H1 (cell line): ENCODE results near the gene DNMT3L. TPM values are rescaled to one million over a fixed set of nuclear protein-coding genes. Genes with fewer than 3 reads are reported as not detected.

ENCODE experiments used
- CTCF ChIA-PET: fragments of 300-600 bp; sonication (Branson Sonifier 250); formaldehyde crosslinking; loops from one replicate; lab custom pipeline; 2021; ENCODE audit not compliant: partially characterized antibody; lab: Charles Lee
- POLR2A ChIA-PET: fragments of 300-600 bp; sonication (Branson Sonifier 250); formaldehyde crosslinking; loops from one replicate; lab custom pipeline; 2021; ENCODE audit warnings: inconsistent platforms; ENCODE audit not compliant: partially characterized antibody; lab: Charles Lee
- DNase-seq, 2 experiments: peaks; one replicate each; pipeline versions ENCODE4 v3.0.0 to v3.0.0-alpha.2; 2010 to 2022; ENCODE audit warnings: low spot score in 2 of 2, low read depth in 1 of 2, mixed read lengths in 1 of 2
- FAIRE-seq: peaks from 2 replicates; lab custom pipeline; 2011; peaks lifted over from hg19 to GRCh38; lab: Jason Lieb, UNC
- H2AFZ ChIP-seq: 2 replicates; pipeline ENCODE4 v1.8.1; 2012; ENCODE audit warnings: low read length, inconsistent platforms
- H2AK5ac ChIP-seq: 2 replicates; pipeline ENCODE4 v1.6.1; 2013; ENCODE audit warnings: low read depth, low read length
- H2BK120ac ChIP-seq: replicated peaks from 2 replicates; pipeline ENCODE3; 2013; ENCODE audit warnings: low read depth, low read length, inconsistent platforms
- H2BK12ac ChIP-seq: 2 replicates; pipeline ENCODE4 v1.6.1; 2013; ENCODE audit warnings: low read depth, low read length
- H2BK15ac ChIP-seq: 2 replicates; pipeline ENCODE4 v1.6.1; 2013; ENCODE audit warnings: low read length
- H2BK20ac ChIP-seq: 2 replicates; pipeline ENCODE4 v1.6.1; 2013; ENCODE audit warnings: low read length
- H2BK5ac ChIP-seq: 2 replicates; pipeline ENCODE4 v1.6.1; 2013; ENCODE audit warnings: low read depth, low read length
- H3K14ac ChIP-seq: 2 replicates; pipeline ENCODE4 v1.6.1; 2013; ENCODE audit warnings: inconsistent platforms; ENCODE audit not compliant: insufficient read length
- H3K18ac ChIP-seq: 2 replicates; pipeline ENCODE4 v1.6.1; 2013; ENCODE audit warnings: low read length; ENCODE audit errors: extremely low read depth
- H3K23ac ChIP-seq: 2 replicates; pipeline ENCODE4 v1.6.1; 2013; ENCODE audit warnings: inconsistent platforms; ENCODE audit not compliant: insufficient read length
- H3K23me2 ChIP-seq: 2 replicates; pipeline ENCODE4 v1.6.1; 2013; ENCODE audit warnings: low read depth, low read length
- H3K27ac ChIP-seq: 2 replicates; pipeline ENCODE4 v1.6.1; 2011; ENCODE audit warnings: low read depth, low read length, inconsistent platforms
- H3K27me3 ChIP-seq, 4 experiments: replicated peaks in 1 of 4; 1 replicate in 1 of 4; 2 replicates in 3 of 4; pipeline versions ENCODE4 v1.6.1 to v1.8.1; 2011 to 2013; ENCODE audit warnings: low read length in 3 of 4, mild to moderate bottlenecking in 3 of 4, inconsistent platforms in 2 of 4, mixed read lengths in 2 of 4, moderate library complexity in 1 of 4; ENCODE audit not compliant: control insufficient read depth in 3 of 4, insufficient read depth in 3 of 4; ENCODE audit errors: extremely low read depth in 1 of 4
- H3K36me3 ChIP-seq, 4 experiments: 2 replicates each; pipeline versions ENCODE4 v1.6.1 to v1.8.1; 2011 to 2013; ENCODE audit warnings: mild to moderate bottlenecking in 4 of 4, low read length in 3 of 4, moderate library complexity in 2 of 4, control low read depth in 1 of 4, inconsistent platforms in 1 of 4; ENCODE audit not compliant: insufficient read depth in 4 of 4, control insufficient read depth in 2 of 4
- H3K4ac ChIP-seq: replicated peaks from 2 replicates; pipeline ENCODE3; 2013; ENCODE audit warnings: low read length, low read depth, mixed read lengths, inconsistent platforms; ENCODE audit not compliant: insufficient read length
- H3K4me1 ChIP-seq, 4 experiments: replicated peaks in 1 of 4; 1 replicate in 1 of 4; 2 replicates in 3 of 4; pipeline versions ENCODE4 v1.6.1 to v1.8.1; 2011 to 2013; ENCODE audit warnings: low read length in 3 of 4, inconsistent platforms in 2 of 4, mixed read lengths in 1 of 4; ENCODE audit not compliant: insufficient read depth in 4 of 4, control insufficient read depth in 3 of 4
- H3K4me2 ChIP-seq, 2 experiments: 2 replicates each; pipeline versions ENCODE4 v1.6.1 to v1.8.1; 2011 to 2013; ENCODE audit warnings: low read depth in 2 of 2, low read length in 2 of 2, control low read depth in 1 of 2, inconsistent platforms in 1 of 2, mild to moderate bottlenecking in 1 of 2; ENCODE audit not compliant: insufficient read depth in 1 of 2
- H3K4me3 ChIP-seq, 4 experiments: fragments of 200-600, 300-600 bp in 1 of 4; sonication (generic), shearing (Covaris generic), sonication (Bioruptor Twin) in 1 of 4; 2 replicates each; pipeline versions ENCODE4 v1.5.1 to v1.8.1; 2011 to 2016; ENCODE audit warnings: low read length in 4 of 4, low read depth in 3 of 4, control low read depth in 2 of 4, inconsistent platforms in 2 of 4, mild to moderate bottlenecking in 2 of 4, mixed read lengths in 1 of 4, moderate library complexity in 1 of 4; ENCODE audit not compliant: insufficient read depth in 2 of 4; ENCODE audit errors: extremely low read depth in 1 of 4
- H3K56ac ChIP-seq: replicated peaks from 2 replicates; pipeline ENCODE3; 2013; ENCODE audit warnings: low read depth, mild to moderate bottlenecking, mixed read lengths, low read length, inconsistent platforms; ENCODE audit not compliant: insufficient read length
- H3K79me1 ChIP-seq: 2 replicates; pipeline ENCODE4 v1.6.1; 2013; ENCODE audit warnings: low read depth, low read length, control low read depth
- H3K79me2 ChIP-seq, 2 experiments: 2 replicates each; pipeline versions ENCODE4 v1.6.1 to v1.8.1; 2012 to 2013; ENCODE audit warnings: low read length in 2 of 2, mild to moderate bottlenecking in 2 of 2, inconsistent platforms in 1 of 2; ENCODE audit not compliant: insufficient read depth in 2 of 2, control insufficient read depth in 1 of 2
- H3K9ac ChIP-seq, 4 experiments: replicated peaks in 1 of 4; 1 replicate in 1 of 4; 2 replicates in 3 of 4; pipeline versions ENCODE4 v1.6.1 to v1.8.1; 2011 to 2013; ENCODE audit warnings: low read depth in 3 of 4, low read length in 3 of 4, control low read depth in 2 of 4, mild to moderate bottlenecking in 2 of 4, moderate library complexity in 2 of 4, inconsistent platforms in 1 of 4; ENCODE audit errors: extremely low read depth in 1 of 4
- H3K9me3 ChIP-seq, 2 experiments: 2 replicates each; pipeline versions ENCODE4 v1.6.1 to v1.8.1; 2012 to 2013; ENCODE audit warnings: mild to moderate bottlenecking in 2 of 2, moderate library complexity in 2 of 2, control low read depth in 1 of 2, inconsistent platforms in 1 of 2, low read depth in 1 of 2, low read length in 1 of 2, mixed read lengths in 1 of 2; ENCODE audit not compliant: insufficient read depth in 2 of 2
- H4K20me1 ChIP-seq, 2 experiments: replicated peaks in 1 of 2; 2 replicates each; pipeline versions ENCODE3 to v1.8.1; 2011 to 2013; ENCODE audit warnings: inconsistent platforms in 2 of 2, low read length in 2 of 2, mild to moderate bottlenecking in 1 of 2; ENCODE audit not compliant: insufficient read depth in 2 of 2, control insufficient read depth in 1 of 2
- H4K5ac ChIP-seq: 2 replicates; pipeline ENCODE4 v1.6.1; 2013; ENCODE audit warnings: low read length, low read depth, mixed read lengths, inconsistent platforms; ENCODE audit not compliant: insufficient read length
- H4K8ac ChIP-seq: 2 replicates; pipeline ENCODE4 v1.8.0; 2013; ENCODE audit warnings: mild to moderate bottlenecking, moderate library complexity, low read length, inconsistent platforms; ENCODE audit not compliant: insufficient read depth; ENCODE audit errors: extremely low read depth
- H4K91ac ChIP-seq: replicated peaks from 2 replicates; pipeline ENCODE3; 2013; ENCODE audit warnings: low read length, mixed read lengths, inconsistent platforms; ENCODE audit not compliant: insufficient read length
- SIX5 ChIP-seq: IDR thresholded peaks from 2 replicates; pipeline ENCODE4 v1.6.1; 2011; ENCODE audit warnings: mild to moderate bottlenecking, low read depth, low read length
- TCF12 ChIP-seq: IDR thresholded peaks from 2 replicates; pipeline ENCODE4 v1.6.1; 2011; ENCODE audit warnings: low read depth, mild to moderate bottlenecking, low read length
- WGBS, 2 experiments: shearing (Covaris generic) in 1 of 2; methylation state at CpG; one replicate each; pipeline versions ENCODE4 v1.1.6 to v1.1.7; 2013 to 2015; ENCODE audit warnings: low lambda C conversion rate in 2 of 2, mixed read lengths in 2 of 2, inconsistent platforms in 1 of 2, low coverage in 1 of 2, missing lambda C conversion rate in 1 of 2; ENCODE audit not compliant: insufficient replicate concordance in 2 of 2, insufficient coverage in 1 of 2, insufficient read length in 1 of 2; ENCODE audit errors: extremely low coverage in 1 of 2, missing lambda C conversion rate in 1 of 2; 5-methylcytosine and 5-hydroxymethylcytosine counted together
- polyA plus RNA-seq, 7 experiments: library from polyadenylated mRNA; depleted of rRNA in 3 of 7; stranded (reverse) in 5 of 7; unstranded in 2 of 7; fragments of >200 nt in 5 of 7; fragments of 200-250 nt in 2 of 7; gene quantifications; 1 replicate in 5 of 7; 2 replicates in 1 of 7; 4 replicates in 1 of 7; pipeline versions ENCODE4 v1.2.1 to v1.2.3, GENCODE V29; 2011 to 2013; ENCODE audit warnings: missing spikeins in 2 of 7, mixed read lengths in 2 of 7
- total RNA-seq: library from RNA; stranded (reverse); fragmentation: NEBNext Ultra II Directional; extraction: Animal tissue kit (Norgen Biotek cat#: 25700); gene quantifications from 2 replicates; pipeline ENCODE4 v1.2.1, GENCODE V29; 2021

Gene DNMT3L
- total and polyA plus RNA-seq, 2 of the 8 experiments (the other 6 are each of a cell fraction or from before 2014, with no cell fraction given) = 0.06 TPM; not detected in 1

- no peaks in the 10 kb centered on the region; the same call in 1 of the 2 replicates for H3K23me2 ChIP-seq
- no peak overlapping the region for H3K23ac ChIP-seq
- POLR2A ChIA-PET = interaction anchor here (0.7 to 1.0 kb wide), 3 partner anchors 13 to 219 kb away, joined by 3 to 4 read pairs (median 3); no protein-coding TSS in a partner anchor
- H3K27ac ChIP-seq = no peak overlapping the region
- no peaks in the 10 kb centered on the region for H3K79me1 ChIP-seq
- no peak for FAIRE-seq
- H3K27me3 ChIP-seq = no peaks in the 10 kb centered on the region
- no peak overlapping the region for H3K4me2 ChIP-seq
- no peak overlapping the region for H2BK12ac ChIP-seq
- no peak overlapping the region for H2BK15ac ChIP-seq
- H2AFZ ChIP-seq = no peak overlapping the region
- no peak for DNase-seq
- no peaks in the 10 kb centered on the region; a peak in 2 of 7 replicates for H3K4me1 ChIP-seq
- 87% methylated on average over 8 of the region's 8 CpGs; no CpG with 5 or more reads in 1 of the 2 experiments for WGBS, 2 experiments
- TF ChIP-seq TCF12 (no peak), SIX5 (no peak)
- CTCF ChIA-PET = interaction anchor here (0.7 to 2.3 kb wide), 3 partner anchors 10 to 18 kb away, joined by 3 to 11 read pairs (median 3); partner anchors contain the start of gene AIRE
- no peak overlapping the region for H4K5ac ChIP-seq
- H3K9ac ChIP-seq = no peak overlapping the region
- H2BK120ac ChIP-seq = no peak overlapping the region
- no peaks in the 10 kb centered on the region for H4K20me1 ChIP-seq
- no peak overlapping the region for H3K56ac ChIP-seq
- H4K8ac ChIP-seq = no peak overlapping the region
- H3K36me3 ChIP-seq = no peaks in the 10 kb centered on the region
- no peak overlapping the region for H2BK5ac ChIP-seq
- H3K4ac ChIP-seq = no peak overlapping the region
- H2AK5ac ChIP-seq = no peak overlapping the region
- H2BK20ac ChIP-seq = no peak overlapping the region
- no peak overlapping the region for H3K14ac ChIP-seq
- no peaks in the 10 kb centered on the region for H3K79me2 ChIP-seq
- no peak overlapping the region for H4K91ac ChIP-seq
- H3K9me3 ChIP-seq = no peaks in the 10 kb centered on the region
- no peak overlapping the region for H3K4me3 ChIP-seq
- H3K18ac ChIP-seq = no peak overlapping the region
Observed at GRCh38 chr21:44269090-44269489, 7.4 kb upstream of the DNMT3L start.
